ENCODE data around the gene THSD7B. TPM values are rescaled to one million over a fixed set of nuclear protein-coding genes. Genes with fewer than 3 reads are reported as not detected.

Gene THSD7B
- total and polyA plus RNA-seq, 2 of the 8 experiments (the other 6 are each of a cell fraction or from before 2014, with no cell fraction given): 0.60 to 2.9 TPM

- H3K4me2 ChIP-seq (ENCODE audit: insufficient read depth in 1 of 2, low read depth in 2 of 2, low read length in 2 of 2): no peak overlapping the region
- ChIA-PET CTCF (ENCODE audit: partially characterized antibody) (interaction anchor here (1.1 kb wide), 1 partner anchor 168 kb away, joined by 3 read pairs; no protein-coding TSS in a partner anchor), POLR2A (ENCODE audit: partially characterized antibody) (no interaction called here)
- H4K20me1 ChIP-seq (replicated peaks in 1 of 2; ENCODE audit: control insufficient read depth in 1 of 2, insufficient read depth in 2 of 2, low read length in 2 of 2): no peaks in the 10 kb centered on the region
- H2AK5ac ChIP-seq (ENCODE audit: low read depth, low read length): no peak overlapping the region
- no peak overlapping the region for H2AFZ ChIP-seq (ENCODE audit: low read length)
- H4K8ac ChIP-seq (ENCODE audit: extremely low read depth, insufficient read depth, low read length): no peak overlapping the region
- H3K4me3 ChIP-seq (ENCODE audit: extremely low read depth in 1 of 4, insufficient read depth in 2 of 4, low read depth in 3 of 4, low read length in 4 of 4): no peak overlapping the region
- H3K36me3 ChIP-seq (ENCODE audit: control insufficient read depth in 2 of 4, insufficient read depth in 4 of 4, low read length in 3 of 4): no peaks in the 10 kb centered on the region
- H3K79me2 ChIP-seq (ENCODE audit: control insufficient read depth in 1 of 2, insufficient read depth in 2 of 2, low read length in 2 of 2): no peaks in the 10 kb centered on the region
- H3K4me1 ChIP-seq (replicated peaks in 1 of 4; ENCODE audit: control insufficient read depth in 3 of 4, insufficient read depth in 4 of 4, low read length in 3 of 4): no peaks in the 10 kb centered on the region
- no peak overlapping the region for H3K14ac ChIP-seq (ENCODE audit: insufficient read length)
- no peak overlapping the region for H4K91ac ChIP-seq (replicated peaks; ENCODE audit: insufficient read length, low read length)
- H3K9ac ChIP-seq (replicated peaks in 1 of 4; ENCODE audit: extremely low read depth in 1 of 4, low read depth in 3 of 4, low read length in 3 of 4): no peak overlapping the region
- H2BK20ac ChIP-seq (ENCODE audit: low read length): no peak overlapping the region
- H3K27me3 ChIP-seq (replicated peaks in 1 of 4; ENCODE audit: control insufficient read depth in 3 of 4, extremely low read depth in 1 of 4, insufficient read depth in 3 of 4, low read length in 3 of 4): no peaks in the 10 kb centered on the region
- H2BK15ac ChIP-seq (ENCODE audit: low read length): no peak overlapping the region
- no peak overlapping the region for H3K27ac ChIP-seq (ENCODE audit: low read depth, low read length)
- no peaks in the 10 kb centered on the region for H3K9me3 ChIP-seq (ENCODE audit: insufficient read depth in 2 of 2, low read depth in 1 of 2, low read length in 1 of 2)
- H3K79me1 ChIP-seq (ENCODE audit: low read depth, low read length): no peaks in the 10 kb centered on the region
- H3K23me2 ChIP-seq (ENCODE audit: low read depth, low read length): no peaks in the 10 kb centered on the region
- H3K23ac ChIP-seq (ENCODE audit: insufficient read length): no peak overlapping the region
- FAIRE-seq: no peak
- no peak overlapping the region for H3K4ac ChIP-seq (replicated peaks; ENCODE audit: insufficient read length, low read depth, low read length)
- H4K5ac ChIP-seq (ENCODE audit: insufficient read length, low read depth, low read length): no peak overlapping the region
- DNase-seq (ENCODE audit: low read depth in 1 of 2, low spot score in 2 of 2): no peak
- H2BK120ac ChIP-seq (replicated peaks; ENCODE audit: low read depth, low read length): no peak overlapping the region
- no peak overlapping the region for H2BK12ac ChIP-seq (ENCODE audit: low read depth, low read length)
- no peak overlapping the region for H2BK5ac ChIP-seq (ENCODE audit: low read depth, low read length)
- H3K18ac ChIP-seq (ENCODE audit: extremely low read depth, low read length): no peak overlapping the region
- no peak overlapping the region for H3K56ac ChIP-seq (replicated peaks; ENCODE audit: insufficient read length, low read depth, low read length)
- whole genome bisulfite sequencing, 2 experiments (ENCODE audit: extremely low coverage in 1 of 2, insufficient coverage in 1 of 2, insufficient read length in 1 of 2, insufficient replicate concordance in 2 of 2, low coverage in 1 of 2, low lambda C conversion rate in 2 of 2, missing lambda C conversion rate in 1 of 2): 98% methylated on average over 3 of the region's 3 CpGs; no CpG with 5 or more reads in 1 of the 2 experiments
- TF ChIP-seq HDAC6 (IDR thresholded peaks at IDR 0.05; ENCODE audit: low read depth, low read length) (no peak), E2F6 (IDR thresholded peaks at IDR 0.05) (no peak), SUZ12 (IDR thresholded peaks at IDR 0.05; ENCODE audit: low read length) (no peak), CTCF (IDR thresholded peaks at IDR 0.05; ENCODE audit: control extremely low read depth in 1 of 3, insufficient read depth in 1 of 3, low read depth in 1 of 3, low read length in 3 of 3) (no peak), CHD1 (IDR thresholded peaks at IDR 0.05; ENCODE audit: low read depth, low read length) (no peak), ATF2 (IDR thresholded peaks at IDR 0.05; ENCODE audit: low read length) (no peak), SP2 (IDR thresholded peaks at IDR 0.05; ENCODE audit: low read length) (no peak), JUND (IDR thresholded peaks at IDR 0.05; ENCODE audit: low read length) (no peak), HDAC2 (IDR thresholded peaks at IDR 0.05; ENCODE audit: borderline replicate concordance in 1 of 2, low read depth in 2 of 2, low read length in 2 of 2) (no peak)
Measured at GRCh38 chr2:137670111-137670510, 904.8 kb downstream of the THSD7B start.
